ENCODE data around the gene FCHSD2. TPM values are rescaled to one million over a fixed set of nuclear protein-coding genes. Genes with fewer than 3 reads are reported as not detected.

Gene FCHSD2
- total and polyA plus RNA-seq, 9 of the 15 experiments (the other 6 are each of a cell fraction or from before 2014, with no cell fraction given) = 1.8 to 14.7 (median 6.4) TPM

- TF ChIP-seq FOXM1 (IDR thresholded peaks at IDR 0.05; ENCODE audit: low read depth) (no peak), FOXM1 (CRISPR knock-in tag; IDR thresholded peaks at IDR 0.05; ENCODE audit: low read depth) (no peak), ZBTB1 (CRISPR knock-in tag; IDR thresholded peaks at IDR 0.05; ENCODE audit: borderline replicate concordance, low read depth) (no peak), JUN (IDR thresholded peaks at IDR 0.05; ENCODE audit: borderline replicate concordance, low read depth, low read length) (peak; percentile 65; the same call in 1 of the 2 replicates), JUN (CRISPR knock-in tag; IDR thresholded peaks at IDR 0.05; ENCODE audit: borderline replicate concordance) (no peak), ZC3H8 (IDR thresholded peaks at IDR 0.05) (no peak), SMARCA5 (IDR thresholded peaks at IDR 0.05) (no peak), ZNF589 (CRISPR knock-in tag; IDR thresholded peaks at IDR 0.05; ENCODE audit: low read depth) (peak; percentile 61; the same call in 1 of the 2 replicates), CHD2 (IDR thresholded peaks at IDR 0.05; ENCODE audit: low read depth, low read length) (peak; percentile 20; the same call in 1 of the 2 replicates), HCFC1 (IDR thresholded peaks at IDR 0.05; ENCODE audit: low read depth, low read length) (peak; percentile 94), HMGXB4 (CRISPR knock-in tag; IDR thresholded peaks at IDR 0.05) (peak; percentile 80; the same call in 1 of the 2 replicates), POU5F1 (IDR thresholded peaks at IDR 0.05; ENCODE audit: borderline replicate concordance, low read depth, low read length, partially characterized antibody) (peak; percentile 17), ZNF436 (CRISPR knock-in tag; IDR thresholded peaks at IDR 0.05) (no peak), POLR2B (IDR thresholded peaks at IDR 0.05; ENCODE audit: low read depth, partially characterized antibody) (no peak), HNRNPL (IDR thresholded peaks at IDR 0.05; ENCODE audit: low read depth, low read length) (no peak)
- TF ChIP-seq, protein P1, sequence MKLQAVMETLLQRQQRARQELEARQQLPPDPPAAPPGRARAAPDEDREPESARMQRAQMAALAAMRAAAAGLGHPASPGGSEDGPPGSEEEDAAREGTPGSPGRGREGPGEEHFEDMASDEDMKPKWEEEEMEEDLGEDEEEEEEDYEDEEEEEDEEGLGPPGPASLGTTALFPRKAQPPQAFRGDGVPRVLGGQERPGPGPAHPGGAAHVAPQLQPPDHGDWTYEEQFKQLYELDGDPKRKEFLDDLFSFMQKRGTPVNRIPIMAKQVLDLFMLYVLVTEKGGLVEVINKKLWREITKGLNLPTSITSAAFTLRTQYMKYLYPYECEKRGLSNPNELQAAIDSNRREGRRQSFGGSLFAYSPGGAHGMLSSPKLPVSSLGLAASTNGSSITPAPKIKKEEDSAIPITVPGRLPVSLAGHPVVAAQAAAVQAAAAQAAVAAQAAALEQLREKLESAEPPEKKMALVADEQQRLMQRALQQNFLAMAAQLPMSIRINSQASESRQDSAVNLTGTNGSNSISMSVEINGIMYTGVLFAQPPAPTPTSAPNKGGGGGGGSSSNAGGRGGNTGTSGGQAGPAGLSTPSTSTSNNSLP (IDR thresholded peaks at IDR 0.05; ENCODE audit: borderline replicate concordance, low read depth, low read length) = peak; percentile 26; the same call in 1 of the 2 replicates
- TF ChIP-seq, protein P2, sequence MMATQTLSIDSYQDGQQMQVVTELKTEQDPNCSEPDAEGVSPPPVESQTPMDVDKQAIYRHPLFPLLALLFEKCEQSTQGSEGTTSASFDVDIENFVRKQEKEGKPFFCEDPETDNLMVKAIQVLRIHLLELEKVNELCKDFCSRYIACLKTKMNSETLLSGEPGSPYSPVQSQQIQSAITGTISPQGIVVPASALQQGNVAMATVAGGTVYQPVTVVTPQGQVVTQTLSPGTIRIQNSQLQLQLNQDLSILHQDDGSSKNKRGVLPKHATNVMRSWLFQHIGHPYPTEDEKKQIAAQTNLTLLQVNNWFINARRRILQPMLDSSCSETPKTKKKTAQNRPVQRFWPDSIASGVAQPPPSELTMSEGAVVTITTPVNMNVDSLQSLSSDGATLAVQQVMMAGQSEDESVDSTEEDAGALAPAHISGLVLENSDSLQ (IDR thresholded peaks at IDR 0.05) = peak; percentile 82
- TF ChIP-seq, protein P3, sequence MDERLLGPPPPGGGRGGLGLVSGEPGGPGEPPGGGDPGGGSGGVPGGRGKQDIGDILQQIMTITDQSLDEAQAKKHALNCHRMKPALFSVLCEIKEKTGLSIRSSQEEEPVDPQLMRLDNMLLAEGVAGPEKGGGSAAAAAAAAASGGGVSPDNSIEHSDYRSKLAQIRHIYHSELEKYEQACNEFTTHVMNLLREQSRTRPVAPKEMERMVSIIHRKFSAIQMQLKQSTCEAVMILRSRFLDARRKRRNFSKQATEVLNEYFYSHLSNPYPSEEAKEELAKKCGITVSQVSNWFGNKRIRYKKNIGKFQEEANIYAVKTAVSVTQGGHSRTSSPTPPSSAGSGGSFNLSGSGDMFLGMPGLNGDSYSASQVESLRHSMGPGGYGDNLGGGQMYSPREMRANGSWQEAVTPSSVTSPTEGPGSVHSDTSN (CRISPR knock-in tag; IDR thresholded peaks at IDR 0.05; ENCODE audit: low read depth) = no peak
- TF ChIP-seq, protein P3 (tag; conservative IDR thresholded peaks at IDR 0.05; ENCODE audit: low read depth) = peak; percentile 36
Observed at GRCh38 chr11:72793425-72794367, 348.4 kb downstream of the FCHSD2 start, which contains the start of gene STARD10 (continued).

All from K562 (cell line).